ENCODE measurements around the gene DDC. TPM values are rescaled to one million over a fixed set of nuclear protein-coding genes. Genes with fewer than 3 reads are reported as not detected.

Gene DDC
- total RNA-seq, 2 donors from 2014 or later, result 1.5 to 1.9 TPM

GRCh38 chr7:50409856-50410745, 155.1 kb downstream of the DDC start:
- Histone ChIP-seq H3K4me1 (replicated peaks) (no peaks in the 10 kb centered on the region), H3K27ac (no peak overlapping the region), H3K27me3 (replicated peaks; ENCODE audit: insufficient read depth) (peaks cover 1% of the 10 kb centered on the region), H3K36me3 (no peaks in the 10 kb centered on the region), H3K4me3 (no peak overlapping the region), H3K9me3 (no peaks in the 10 kb centered on the region)
- 82% methylated on average over 17 of the region's 17 CpGs for WGBS
- DNase-seq (ENCODE audit: low spot score), result no peak
- TF ChIP-seq CTCF (IDR thresholded peaks at IDR 0.05) (no peak), POLR2AphosphoS5 (IDR thresholded peaks at IDR 0.05) (no peak), POLR2A (IDR thresholded peaks at IDR 0.05) (no peak)
- intact Hi-C loops (cut with DNase I), result loop anchor here (10.0 kb wide), 1 partner anchor 265 kb away; no protein-coding TSS in a partner anchor

Small RNA genes within 50 kb of the gene (small RNA-seq; reads per million reads assigned to genes)
- 0 reads per million in 2 donors for gene RNU6-1091P

Other genes starting within 250 kb of the DDC start
- 10 to 100 TPM in 1 of 2 donors, 1 to 10 TPM in 1; 7.2 to 14.3 TPM for gene FIGNL1, start 115.1 kb downstream of the DDC start, total RNA-seq
- gene GRB10, start 217.5 kb upstream of the DDC start, total RNA-seq, result 10 to 100 TPM; 54.3 to 63.1 TPM